ENCODE measurements around the gene ADAMTS5.

Gene ADAMTS5

GRCh38 chr21:26948194-26948593, 18.7 kb downstream of the ADAMTS5 start:
- DNase-seq (ENCODE audit: low read depth), result no peak

DNA sequence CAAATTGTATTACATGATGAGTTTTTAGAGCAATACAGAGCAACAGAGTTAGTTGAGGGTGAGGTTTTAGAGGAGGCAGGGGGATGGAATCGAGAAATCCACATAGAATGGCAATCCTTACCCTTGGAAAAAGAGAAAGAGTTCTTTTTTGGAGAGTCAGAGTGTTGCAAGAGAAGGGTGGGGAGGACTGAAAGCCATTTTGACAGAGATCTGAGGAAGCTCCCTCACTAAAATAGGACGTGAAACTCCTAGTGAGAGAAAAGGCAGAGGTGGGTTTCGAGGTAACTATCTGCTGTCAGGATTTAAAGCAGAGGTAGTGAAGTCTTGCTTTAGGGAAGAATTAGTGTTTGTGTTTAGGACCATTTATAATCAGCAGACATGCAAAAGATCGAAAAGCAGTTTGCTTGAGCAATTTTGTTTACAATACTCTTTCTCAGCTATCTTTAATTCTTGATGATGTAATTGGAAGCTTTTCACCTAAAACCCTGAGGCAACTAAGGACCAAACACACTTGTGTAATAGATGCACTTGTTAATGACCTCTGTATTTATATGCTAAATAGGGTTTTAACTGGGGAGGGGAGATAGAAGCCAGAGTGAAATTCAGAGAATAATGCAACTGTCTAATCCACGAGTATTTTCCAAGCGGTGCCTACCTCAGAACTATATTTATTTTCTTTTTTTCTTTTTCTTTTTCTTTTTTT, 20.0 kb downstream of the ADAMTS5 start:
- DNase-seq (ENCODE audit: low read depth), result no peak

- no peak for DNase-seq (ENCODE audit: low read depth)
Observed at GRCh38 chr21:26945916-26946675, 20.8 kb downstream of the ADAMTS5 start.

- no peak for DNase-seq (ENCODE audit: low read depth)
Observed at GRCh38 chr21:26943921-26944320, 23.0 kb downstream of the ADAMTS5 start.

- no peak for DNase-seq (ENCODE audit: low read depth)
Observed at GRCh38 chr21:26941421-26941820, 25.5 kb downstream of the ADAMTS5 start.

DNA sequence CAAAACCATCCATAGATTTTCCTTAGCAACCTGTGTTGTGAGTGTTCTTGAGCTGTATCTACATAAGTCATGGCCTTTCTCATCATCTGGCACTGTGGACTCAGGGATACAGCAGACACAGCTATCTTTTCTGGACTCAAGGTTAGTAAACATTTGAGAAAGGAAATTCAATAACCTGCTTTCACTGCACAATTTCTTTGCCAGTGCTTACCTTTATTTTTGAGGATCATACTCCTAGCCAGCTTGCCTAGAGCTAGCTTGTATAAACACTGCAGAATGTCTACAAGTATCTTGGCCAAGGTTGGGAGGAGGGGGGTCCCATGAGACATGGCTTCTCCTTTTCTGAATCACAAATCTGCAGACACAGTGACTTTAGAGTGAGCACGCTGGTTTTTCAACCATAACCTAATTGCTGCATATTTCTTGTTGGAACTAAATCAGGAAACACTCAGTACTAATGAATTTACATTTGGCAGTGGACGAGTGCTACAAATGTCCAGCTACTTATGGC, 27.2 kb downstream of the ADAMTS5 start:
- DNase-seq (ENCODE audit: low read depth), result no peak

DNA sequence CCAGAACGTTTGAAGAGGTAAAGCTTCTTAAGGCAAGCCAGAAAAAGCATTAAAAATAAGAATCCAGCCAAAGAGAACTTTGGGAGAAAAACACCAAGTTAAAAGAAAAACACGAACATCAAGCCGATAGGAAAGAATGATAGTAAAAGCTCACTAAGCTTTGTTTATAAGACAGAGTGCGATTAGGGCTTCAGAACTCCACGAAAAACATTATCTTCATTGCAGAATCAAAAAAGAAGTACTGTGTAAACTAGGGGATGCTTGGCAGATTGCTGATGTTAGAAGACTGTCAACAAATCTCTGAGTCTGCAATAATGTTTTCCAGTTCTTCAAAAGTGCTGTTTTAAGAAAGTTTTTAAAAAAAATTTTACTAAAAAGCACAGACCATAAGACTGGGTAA, 30.2 kb downstream of the ADAMTS5 start:
- no peak for DNase-seq (ENCODE audit: low read depth)

GRCh38 chr21:26935977-26936376, 30.9 kb downstream of the ADAMTS5 start:
- DNase-seq (ENCODE audit: low read depth), result no peak

GRCh38 chr21:26934383-26934782, 32.5 kb downstream of the ADAMTS5 start:
- DNase-seq (ENCODE audit: low read depth), result no peak

GRCh38 chr21:26933448-26933847, 33.4 kb downstream of the ADAMTS5 start:
- DNase-seq (ENCODE audit: low read depth), result no peak

- no peak for DNase-seq (ENCODE audit: low read depth)
Observed at GRCh38 chr21:26925636-26926035, 41.3 kb downstream of the ADAMTS5 start.

GRCh38 chr21:26925122-26925521, 41.8 kb downstream of the ADAMTS5 start:
- no peak for DNase-seq (ENCODE audit: low read depth)

GRCh38 chr21:26923986-26924385, 42.9 kb downstream of the ADAMTS5 start:
- no peak for DNase-seq (ENCODE audit: low read depth)

- no peak for DNase-seq (ENCODE audit: low read depth)
Observed at GRCh38 chr21:26920055-26920454, 46.8 kb downstream of the ADAMTS5 start.

- no peak for DNase-seq (ENCODE audit: low read depth)
Observed at GRCh38 chr21:26918323-26919079, 48.4 kb downstream of the ADAMTS5 start.

DNA sequence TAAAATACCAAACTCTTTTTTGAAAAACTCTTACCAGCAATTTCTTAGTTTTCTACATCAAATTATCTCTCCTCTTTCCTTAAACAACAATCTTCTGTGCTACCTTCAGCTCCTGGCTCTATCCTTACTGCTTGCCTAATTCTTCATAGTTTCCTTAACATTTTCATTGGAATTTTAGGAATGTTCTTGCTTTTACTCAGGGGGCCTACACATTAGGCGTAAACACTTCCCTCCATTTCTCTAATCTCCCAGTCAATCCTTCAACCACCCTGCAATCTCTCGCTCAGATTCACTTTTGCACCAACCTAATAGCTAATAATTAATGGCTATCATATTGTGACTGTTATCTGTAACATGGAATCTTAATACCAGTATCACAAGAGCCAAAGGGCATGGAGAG, 50.1 kb downstream of the ADAMTS5 start:
- no peak for DNase-seq (ENCODE audit: low read depth)

- no peak for DNase-seq (ENCODE audit: low read depth)
Observed at GRCh38 chr21:26914557-26914956, 52.3 kb downstream of the ADAMTS5 start.

DNA sequence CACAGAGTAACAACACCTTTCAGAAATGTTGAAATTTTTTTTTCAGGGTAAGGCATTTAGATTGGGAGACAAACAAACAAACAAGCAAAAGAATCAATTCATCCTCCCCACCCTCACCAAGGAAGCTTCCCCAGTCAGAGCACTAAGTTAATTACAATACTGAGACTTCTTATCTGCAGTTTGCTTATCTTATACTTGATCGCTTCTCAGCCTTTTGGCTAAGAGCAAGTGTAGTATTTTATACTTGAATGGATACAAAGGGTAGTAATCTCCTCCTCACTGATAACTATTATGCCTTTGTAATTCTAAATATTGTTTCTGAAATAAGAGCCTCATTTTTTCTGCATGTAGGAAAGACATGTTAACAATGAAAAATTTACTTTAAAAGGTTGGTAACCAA, 54.4 kb downstream of the ADAMTS5 start:
- DNase-seq (ENCODE audit: low read depth), result no peak

DNA sequence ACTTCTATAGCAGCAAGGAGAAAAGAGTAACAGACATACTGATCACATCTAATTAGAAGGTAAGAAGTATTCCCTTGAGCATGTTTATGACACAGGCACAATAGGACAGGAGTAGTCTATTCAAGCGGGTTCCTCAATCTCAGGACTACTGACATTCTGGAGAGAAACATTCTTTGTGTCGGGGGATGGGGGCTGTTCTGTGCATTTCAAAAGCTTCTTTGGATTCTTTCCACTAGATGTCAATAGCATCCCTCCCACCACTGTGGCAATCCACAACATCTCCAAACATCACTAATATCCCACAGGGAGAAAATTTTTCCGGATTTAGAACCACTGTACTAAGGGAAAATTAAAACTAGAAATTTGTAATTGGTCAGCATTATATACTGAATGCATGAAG, 56.9 kb downstream of the ADAMTS5 start:
- no peak for DNase-seq (ENCODE audit: low read depth)

DNA sequence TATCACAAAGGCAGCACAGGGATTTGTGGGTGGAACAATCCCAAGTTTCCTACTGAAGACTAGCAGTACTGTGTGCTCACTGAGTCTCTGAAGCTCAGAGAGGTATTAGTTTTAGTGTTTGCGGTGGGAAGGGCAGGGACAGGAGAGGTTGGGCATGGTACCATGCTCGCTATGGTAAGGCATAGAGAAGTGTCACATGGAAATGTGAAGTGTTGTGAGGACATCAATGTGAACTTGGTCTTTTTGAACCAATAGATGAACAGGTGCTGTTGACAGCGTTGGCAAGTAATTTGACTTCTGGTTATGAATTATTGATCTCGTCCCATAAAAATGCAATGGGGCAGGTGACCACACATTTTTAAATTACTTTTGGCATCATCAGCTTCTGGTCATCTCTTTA, 65.9 kb downstream of the ADAMTS5 start:
- no peak for DNase-seq (ENCODE audit: low read depth)

DNA sequence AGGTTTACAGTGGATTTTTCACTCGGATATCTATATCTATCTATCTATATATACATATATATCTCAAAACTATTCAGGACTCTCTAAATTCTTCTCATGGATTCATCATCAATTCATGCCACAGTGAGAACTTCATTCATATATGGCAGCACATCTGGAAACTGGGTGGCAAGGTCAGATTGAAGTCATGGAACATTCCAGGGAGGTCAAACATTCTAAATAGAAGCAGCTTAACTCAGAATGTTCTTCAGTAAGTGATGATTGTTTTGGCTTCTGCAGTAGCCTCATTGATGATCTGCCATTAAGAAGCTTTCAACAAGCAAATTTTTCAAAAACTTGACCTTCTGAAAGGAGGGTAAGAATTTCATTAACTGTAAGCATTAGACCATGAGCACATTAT, 74.7 kb downstream of the ADAMTS5 start:
- no peak for DNase-seq (ENCODE audit: low read depth)

DNA sequence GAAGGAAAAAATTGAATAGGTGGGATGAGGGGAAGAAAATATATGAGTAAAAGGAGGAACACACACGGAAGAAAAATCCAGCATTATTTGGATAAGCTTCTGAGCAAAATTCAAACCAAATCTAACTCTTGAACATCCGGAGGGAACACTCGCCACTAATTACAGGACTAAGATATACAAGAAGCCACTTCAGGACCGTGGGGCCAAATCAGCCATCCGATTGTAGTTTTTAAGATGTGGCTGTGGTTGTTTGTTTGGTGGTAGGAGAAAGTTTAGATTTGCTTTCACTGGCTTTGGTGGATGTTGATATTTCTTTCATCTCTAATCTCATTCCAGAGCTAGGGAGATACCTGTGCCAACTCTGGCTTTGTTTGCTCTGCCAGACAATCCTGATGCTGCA, 78.0 kb downstream of the ADAMTS5 start:
- no peak for DNase-seq (ENCODE audit: low read depth)

DNA sequence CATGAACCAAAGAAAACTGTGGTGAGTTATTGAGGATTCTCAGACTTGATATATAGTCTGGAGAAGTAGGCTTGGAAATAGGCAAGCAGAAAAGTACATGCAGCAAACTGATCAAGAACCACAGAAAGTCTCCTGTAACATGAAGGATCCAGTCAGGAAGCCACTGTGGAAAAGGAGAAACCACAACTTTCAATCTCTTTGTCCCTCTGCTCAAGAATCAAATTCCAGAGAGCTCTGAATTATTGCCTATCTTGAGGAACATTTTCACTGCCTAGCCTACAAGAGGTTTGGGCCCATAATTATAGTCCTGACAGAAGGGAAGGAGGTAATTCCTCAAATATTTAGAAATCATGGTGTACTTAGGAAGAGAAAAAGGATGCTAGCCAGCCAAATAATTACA, 78.6 kb downstream of the ADAMTS5 start:
- DNase-seq (ENCODE audit: low read depth), result no peak

Measured in stimulated activated CD8-positive, alpha-beta memory T cell treated with anti-CD3 and anti-CD28 coated beads, Interleukin-7, amount 100 ng/mL, for 24 hours (primary cell).